Measurements from ENCODE around the gene PLEK.

DNA sequence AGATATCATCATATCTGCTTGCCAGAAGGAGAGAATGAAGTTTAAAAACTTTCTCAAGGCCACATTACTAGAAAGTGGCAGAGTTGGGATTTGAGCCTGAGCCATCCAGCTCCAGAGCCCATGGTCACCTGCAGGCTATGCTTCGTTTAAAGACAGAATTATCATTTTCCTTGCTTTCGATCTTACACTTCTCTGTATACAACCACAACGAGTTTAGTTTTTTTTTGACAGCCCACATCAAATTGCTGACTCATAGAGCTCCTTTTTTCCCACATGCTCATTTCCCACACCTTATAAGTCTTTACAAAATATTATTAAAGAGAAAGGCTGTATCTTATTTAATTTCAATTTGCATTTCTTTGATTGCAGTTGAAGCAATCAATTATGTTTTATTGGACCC is 6.5 kb downstream of the PLEK start:
- TF ChIP-seq, protein P1, sequence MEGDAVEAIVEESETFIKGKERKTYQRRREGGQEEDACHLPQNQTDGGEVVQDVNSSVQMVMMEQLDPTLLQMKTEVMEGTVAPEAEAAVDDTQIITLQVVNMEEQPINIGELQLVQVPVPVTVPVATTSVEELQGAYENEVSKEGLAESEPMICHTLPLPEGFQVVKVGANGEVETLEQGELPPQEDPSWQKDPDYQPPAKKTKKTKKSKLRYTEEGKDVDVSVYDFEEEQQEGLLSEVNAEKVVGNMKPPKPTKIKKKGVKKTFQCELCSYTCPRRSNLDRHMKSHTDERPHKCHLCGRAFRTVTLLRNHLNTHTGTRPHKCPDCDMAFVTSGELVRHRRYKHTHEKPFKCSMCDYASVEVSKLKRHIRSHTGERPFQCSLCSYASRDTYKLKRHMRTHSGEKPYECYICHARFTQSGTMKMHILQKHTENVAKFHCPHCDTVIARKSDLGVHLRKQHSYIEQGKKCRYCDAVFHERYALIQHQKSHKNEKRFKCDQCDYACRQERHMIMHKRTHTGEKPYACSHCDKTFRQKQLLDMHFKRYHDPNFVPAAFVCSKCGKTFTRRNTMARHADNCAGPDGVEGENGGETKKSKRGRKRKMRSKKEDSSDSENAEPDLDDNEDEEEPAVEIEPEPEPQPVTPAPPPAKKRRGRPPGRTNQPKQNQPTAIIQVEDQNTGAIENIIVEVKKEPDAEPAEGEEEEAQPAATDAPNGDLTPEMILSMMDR (IDR thresholded peaks at IDR 0.05): no peak
- TF ChIP-seq EZH2 (IDR thresholded peaks at IDR 0.05; ENCODE audit: borderline replicate concordance, insufficient read depth, low read depth, low read length, poor library complexity, severe bottlenecking): no peak
